Measurements from ENCODE around the gene SAMD10.
"Not testable (repeated sequence)": the region's sequence is repeated elsewhere in the genome, so short reads cannot be mapped to it uniquely, and the experiment has no call there.

Gene SAMD10

DNA sequence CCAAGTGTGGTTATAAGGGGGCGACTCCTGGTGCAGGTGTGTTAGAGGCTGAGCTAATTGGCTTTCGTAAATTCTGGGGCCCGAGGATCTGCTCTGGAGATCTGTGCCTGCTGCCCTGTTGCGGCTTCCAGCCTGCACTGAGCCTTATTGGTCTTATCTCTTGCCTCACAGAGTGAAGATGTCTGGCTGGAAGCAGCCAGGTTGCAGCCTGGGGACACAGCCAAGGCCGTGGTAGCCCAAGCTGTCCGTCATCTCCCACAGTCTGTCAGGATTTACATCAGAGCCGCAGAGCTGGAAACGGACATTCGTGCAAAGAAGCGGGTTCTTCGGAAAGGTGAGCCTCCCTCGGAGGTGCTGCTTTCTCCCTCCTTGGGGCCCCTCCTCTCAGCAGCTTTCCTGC is 21.5 kb upstream of the SAMD10 start:
- FAIRE-seq, result no peak

DNA sequence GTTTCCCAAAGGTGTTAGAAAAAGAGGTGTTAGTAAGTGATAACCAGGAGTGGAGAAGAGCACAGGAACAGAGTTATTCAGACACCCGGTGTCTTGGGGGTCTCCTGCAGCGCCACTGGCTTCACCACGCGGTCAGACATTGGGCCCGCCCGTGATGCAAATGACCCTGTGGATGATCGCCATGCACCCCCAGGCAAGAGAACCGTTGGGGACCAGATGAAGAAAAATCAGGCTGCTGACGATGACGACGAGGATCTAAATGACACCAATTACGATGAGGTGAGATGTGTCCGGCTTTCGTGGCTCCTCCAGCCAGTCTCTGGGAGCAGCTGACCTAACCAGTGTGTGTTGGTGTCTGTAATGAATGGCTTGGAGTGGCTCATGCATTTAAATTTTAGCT is 3.5 kb upstream of the SAMD10 start:
- FAIRE-seq, result no peak

DNA sequence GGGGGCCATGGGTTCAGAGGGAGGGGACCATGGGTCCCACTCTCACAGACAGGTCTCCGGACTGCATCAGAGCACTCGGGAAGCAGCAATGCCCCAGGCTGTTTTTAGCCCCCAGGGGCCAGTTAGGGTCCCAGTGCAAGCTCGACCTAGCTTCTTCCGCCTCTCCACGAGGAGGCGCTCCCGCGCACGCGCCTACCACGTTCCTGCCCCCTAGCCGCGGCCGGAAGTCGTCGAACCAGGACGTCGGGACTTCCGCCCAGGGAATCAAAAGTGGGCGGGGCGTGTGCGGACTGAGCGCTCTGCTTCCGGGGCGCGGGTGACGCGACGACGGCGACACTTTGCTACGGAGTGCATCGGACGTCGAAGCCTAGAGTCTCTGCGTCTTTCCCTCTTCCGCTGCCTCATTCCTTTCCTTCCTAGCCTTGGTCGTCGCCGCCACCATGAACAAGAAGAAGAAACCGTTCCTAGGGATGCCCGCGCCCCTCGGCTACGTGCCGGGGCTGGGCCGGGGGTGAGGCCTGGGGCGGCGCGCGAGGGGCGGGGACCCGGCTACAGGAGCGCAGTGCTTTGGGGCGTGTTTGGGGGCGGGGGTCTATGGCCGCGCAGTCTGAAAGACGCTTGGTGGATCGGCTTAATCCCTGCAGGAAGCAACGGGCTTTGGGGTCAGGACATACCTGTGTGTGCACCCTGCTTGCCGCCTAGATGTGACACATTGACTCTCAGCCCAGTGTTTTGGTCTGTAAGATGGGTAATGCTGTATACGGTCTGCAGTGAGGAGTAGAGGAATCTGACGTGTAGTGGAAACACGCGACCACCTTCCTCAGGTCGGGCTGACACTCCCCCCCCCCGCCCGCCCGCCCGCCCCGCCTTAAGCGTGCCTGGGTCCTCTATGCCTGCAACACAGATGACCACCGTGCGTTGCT is 1.6 kb upstream of the SAMD10 start, which contains the start of gene PRPF6:
PRPF6 (plus strand) TSS at position 327 of the 923 bp plus-strand sequence; CDS start at position 441, 114 bp downstream.
- FAIRE-seq, result no peak

- FAIRE-seq, result no peak
Observed at GRCh38 chr20:63980317-63980805, 919 bp upstream of the SAMD10 start.

- FAIRE-seq, result no peak
Observed at GRCh38 chr20:63979229-63979556, 249 bp downstream of the SAMD10 start.

DNA sequence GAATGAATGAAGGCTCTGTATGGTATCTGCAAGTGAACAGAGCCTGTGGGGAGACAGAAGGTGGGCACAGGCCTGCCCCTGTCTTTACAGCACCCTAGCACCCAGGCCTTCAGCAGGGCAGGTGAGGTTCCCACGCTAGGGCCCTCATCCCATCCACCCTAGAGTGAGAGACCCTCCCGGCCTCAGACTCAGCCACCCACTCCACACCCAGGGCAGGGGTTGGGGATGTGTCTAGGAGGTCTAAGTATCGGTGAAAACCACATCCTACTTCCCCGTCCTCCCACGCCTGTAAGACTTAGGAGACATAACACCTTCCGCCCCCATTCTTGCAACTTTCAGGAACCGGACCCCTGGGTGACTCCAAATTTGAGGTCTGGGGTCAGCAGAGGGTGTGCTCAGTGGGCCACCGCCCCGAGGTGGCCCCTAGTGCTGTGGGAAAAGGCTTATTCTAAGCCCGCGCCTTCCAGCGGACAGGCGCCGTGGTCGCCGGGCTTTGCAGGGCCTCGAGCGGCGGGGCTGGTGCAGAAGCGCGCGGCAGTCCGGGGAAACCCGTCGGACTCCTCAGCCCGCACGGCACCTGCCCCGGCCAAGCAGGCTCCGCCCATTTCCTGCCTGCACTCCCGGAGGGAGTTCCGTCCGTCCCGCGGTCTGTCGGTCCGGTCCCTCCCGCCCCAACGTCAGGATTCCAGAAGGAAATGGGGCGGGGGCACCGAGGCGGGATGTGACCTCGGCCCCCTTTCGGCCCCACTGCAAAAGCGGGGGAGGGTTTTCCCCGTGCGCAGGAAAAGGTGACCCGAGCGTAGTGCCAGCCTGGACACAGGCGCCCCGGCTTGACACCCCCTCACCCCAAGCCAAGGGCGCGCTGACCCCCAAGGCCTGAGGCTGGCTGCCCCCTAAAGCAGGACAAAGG is 868 bp downstream of the SAMD10 start:
- no peak for FAIRE-seq

DNA sequence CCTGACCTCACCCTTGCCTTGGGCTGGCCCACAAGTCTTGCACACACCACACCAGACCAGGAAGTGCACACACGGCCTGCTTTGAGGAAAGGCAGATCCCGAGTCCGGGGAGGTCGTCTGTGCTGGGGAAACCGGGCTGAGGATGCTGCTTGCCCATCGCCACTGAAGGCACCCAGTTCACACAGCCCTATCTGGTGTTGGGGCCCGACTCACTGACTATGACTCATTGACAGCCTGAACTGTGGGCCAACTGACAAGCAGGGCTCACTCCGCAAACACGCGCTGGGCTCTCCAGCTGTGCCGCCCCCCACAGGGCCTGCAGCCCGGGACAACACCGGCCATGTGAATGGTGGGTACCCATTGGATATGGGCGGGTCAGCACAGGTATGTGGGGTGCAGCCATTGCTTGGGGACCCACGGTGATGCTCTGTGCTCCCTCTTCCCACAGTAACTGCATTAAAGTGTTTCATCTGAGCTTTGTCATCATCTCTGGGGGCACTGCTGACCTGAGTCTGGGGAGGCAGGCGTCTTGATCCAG is 1.6 kb downstream of the SAMD10 start:
- no peak for FAIRE-seq

DNA sequence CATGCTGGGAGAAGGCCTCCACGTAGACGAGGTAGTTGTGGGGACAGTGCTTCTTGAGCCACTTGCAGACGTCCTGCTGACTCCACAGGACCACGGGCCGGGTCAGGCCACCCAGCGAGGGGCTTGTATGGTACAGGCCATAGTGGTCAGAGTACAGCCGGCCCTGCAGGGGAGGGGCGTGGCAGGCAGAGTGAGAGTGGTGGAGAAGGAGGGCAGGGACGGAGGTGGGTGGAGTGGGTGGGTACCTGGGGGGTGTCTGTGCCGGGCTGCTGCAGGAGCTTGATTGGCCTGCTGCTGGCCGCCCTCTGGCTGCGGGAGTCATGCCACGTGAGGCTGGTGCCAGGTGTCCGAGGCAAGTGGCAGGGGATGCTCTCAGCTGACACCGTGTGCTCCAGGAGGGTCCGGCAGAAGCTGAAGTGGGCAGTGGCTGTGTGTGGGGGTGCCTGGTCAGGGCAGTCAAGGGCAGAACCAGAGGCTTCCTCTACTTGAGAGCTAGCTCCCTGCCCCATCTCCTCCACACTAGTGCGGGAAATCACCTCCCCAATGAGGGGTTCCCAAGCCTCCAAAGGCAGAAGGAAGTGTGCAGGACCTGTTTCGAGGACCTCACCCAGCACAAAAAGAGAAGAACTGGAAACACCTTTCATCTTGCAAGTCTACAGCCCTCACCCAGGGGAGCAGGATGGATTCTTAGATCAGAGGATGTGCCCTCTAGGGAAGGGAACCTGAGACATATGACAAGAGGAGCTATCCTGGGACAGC is 2.3 kb downstream of the SAMD10 start:
- no peak for FAIRE-seq

- not testable (repeated sequence) for FAIRE-seq
Observed at GRCh38 chr20:63976511-63976910, 2.9 kb downstream of the SAMD10 start.

DNA sequence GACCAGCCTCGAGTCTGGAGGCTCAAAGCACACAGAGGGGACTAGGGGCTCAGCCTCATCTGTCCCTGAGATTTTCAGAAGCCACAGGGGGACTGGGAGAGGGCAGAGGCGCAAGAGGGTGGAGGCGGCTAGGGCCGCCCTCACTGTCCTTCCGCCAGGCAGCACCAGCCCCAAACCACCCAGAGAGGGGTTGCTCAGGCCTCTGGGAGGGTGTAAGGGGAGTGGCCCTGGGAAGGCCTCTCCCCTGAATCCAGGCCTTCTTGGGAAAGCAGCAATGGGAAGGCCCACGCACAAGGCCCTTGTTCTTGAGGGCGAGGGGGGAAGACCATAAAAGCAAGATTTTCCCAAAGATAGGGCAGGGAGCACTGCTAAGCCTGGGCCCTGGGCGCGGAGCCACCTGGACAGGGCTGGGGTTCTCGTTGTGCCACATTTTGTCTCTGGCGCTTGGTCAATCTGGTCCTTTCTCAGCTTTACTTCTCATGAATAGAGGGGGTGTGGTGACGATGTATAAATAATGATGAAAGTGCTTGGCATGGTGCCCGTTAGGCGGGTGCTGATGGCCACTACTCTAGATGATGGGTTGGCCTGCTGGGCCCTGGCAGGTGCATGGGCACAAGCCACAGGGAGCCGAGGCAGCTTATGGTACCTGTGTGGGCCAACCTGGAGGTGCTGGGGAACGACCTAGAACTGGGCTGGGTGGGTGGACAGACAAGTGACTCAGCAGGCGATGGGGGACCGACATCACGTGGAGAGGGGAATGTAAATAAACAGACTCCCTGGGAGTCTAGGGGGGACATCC is 4.8 kb downstream of the SAMD10 start:
- FAIRE-seq, result no peak

DNA sequence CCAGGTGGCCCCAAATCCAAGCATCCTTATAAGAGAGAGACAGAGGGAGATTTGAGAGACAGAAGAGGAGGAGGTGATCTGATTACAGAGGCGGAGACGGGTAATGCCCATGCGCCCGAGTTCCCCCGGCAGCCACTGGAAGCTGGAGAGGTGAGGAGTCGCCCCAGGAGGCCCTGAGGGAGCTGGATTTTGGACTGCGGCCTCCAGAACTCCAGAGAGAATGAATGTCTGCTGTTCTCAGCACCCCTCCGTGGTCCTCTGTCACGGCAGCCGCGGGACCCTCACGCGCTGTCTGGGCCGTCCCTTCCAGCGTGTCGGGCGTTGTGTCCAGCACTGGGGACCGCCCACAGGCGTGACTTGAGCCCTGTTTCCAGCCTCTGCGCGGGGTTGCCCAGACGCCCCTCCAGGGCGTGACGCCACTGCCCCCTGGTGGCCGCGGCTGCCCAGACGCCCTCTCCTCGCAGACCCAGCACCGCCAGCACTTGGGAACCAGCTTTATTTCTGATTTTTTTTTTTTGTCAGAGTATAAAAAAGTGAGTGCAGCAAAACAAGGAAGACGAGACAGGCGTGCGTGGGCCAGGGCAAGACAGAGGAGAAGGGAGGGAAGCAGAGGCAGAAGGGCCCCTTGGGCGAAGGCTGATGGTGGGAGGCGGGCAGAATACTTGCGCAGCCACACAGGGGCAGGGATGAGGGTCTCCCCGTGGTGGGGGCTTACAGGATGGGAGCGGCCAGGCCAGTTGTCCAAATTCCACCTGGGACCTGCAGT is 5.6 kb downstream of the SAMD10 start:
- FAIRE-seq, result no peak

- no peak for FAIRE-seq
Observed at GRCh38 chr20:63973160-63973479, 6.3 kb downstream of the SAMD10 start.

DNA sequence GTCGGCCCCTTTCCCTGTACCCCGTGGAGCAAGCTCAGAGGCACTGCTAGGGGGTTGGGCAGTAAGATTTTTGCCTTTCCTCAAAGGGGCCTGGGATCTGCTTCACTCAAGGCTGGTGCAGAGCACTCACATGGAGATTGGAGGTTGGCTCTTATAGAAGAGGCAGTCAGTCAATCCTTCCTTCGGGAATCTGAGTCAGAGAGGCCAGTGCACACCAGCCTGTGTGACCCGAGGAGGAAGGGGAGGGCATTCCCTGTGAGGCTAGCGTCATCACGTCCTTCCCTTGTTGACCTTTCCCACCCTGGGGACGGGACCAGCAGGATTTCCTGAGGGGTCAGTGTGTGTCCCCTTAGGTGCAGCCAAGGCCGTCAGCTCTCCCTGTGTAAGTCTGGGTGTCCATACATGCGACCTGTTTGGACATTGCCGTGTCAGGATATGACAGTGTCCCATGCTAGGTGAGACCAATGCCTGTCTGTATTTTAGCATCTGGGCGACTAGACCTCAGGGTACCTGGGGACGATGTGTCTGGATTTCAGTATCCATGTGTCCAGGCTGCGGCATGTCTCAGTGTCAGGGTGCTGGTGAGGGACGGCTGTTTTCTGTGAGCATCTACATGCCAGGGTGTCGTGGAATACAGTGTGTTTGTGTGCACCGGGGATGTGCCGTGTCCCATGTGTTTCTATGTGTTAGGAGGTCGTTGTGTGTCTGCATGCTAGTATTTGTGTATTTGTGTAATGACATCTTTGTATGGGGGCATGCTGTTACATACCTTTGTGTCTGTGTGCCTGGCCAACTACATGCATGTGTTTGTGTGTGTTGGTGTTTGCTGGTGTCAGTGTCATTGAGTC is 6.9 kb downstream of the SAMD10 start:
- no peak for FAIRE-seq

DNA sequence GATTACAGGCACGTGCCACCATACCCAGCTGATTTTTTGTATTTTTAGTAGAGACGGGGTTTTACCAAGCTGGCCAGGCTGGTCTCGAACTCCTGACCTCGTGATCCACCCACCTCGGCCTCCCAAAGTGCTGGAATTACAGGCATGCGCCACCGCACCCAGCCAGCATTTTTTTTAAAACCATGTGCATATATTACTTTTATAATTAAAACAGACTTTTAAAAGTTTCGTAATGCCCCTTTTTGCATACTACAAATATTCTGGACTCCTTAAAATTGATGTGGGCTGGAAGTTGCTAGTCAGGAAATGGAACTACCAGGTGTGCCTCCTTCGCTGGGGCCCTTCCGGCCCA is 7.5 kb downstream of the SAMD10 start:
- not testable (repeated sequence) for FAIRE-seq

GRCh38 chr20:63970714-63971431 is 8.6 kb downstream of the SAMD10 start:
- FAIRE-seq, result no peak

DNA sequence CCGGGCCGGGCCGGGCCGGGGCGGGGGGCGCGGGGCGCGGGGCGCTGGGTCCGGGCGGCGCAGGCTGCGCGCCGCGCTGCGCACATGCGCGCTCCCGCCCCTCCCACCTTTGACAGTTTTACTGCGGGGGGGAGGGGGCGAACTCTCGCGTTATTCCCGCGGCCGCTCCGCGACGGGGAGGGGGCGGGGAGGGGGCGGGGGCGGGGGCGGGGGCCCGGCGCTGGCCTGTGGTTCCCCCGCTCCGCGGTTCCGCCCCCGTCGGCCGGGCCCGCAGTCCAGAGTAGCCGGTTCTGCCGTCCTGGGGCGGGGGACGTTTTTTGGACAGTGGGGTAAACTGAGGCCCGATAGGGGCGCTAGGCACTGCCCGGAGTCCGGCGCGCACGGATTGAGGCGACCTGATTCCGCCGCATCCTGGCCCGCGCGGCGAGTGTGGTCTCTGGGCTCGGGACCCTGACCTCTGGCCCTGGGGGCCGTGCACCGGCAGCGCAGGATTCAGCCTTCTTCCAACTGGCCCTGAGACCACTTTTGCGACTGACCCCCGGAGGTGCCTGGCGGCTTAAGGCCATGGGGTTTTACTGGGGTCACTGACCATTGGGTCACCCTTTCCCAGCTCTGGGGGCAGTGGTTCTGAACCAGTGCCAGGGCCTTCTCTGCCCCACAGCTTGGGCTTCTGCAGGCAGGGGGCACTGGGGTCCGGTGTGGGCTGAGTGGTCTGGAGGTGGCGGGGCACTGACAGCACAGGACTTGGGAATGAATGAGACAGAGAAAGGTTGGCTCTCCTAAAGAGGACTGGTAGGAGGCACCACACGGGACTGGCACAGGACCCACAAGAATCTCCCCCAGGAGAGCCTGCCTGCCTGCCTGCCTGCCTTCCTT is 9.4 kb downstream of the SAMD10 start, which contains the start of gene ZNF512B:
ZNF512B (minus strand) TSS at position 93 of the 876 bp plus-strand sequence. CDS start 1,980 bp downstream, outside the sequence.
- no peak for FAIRE-seq

DNA sequence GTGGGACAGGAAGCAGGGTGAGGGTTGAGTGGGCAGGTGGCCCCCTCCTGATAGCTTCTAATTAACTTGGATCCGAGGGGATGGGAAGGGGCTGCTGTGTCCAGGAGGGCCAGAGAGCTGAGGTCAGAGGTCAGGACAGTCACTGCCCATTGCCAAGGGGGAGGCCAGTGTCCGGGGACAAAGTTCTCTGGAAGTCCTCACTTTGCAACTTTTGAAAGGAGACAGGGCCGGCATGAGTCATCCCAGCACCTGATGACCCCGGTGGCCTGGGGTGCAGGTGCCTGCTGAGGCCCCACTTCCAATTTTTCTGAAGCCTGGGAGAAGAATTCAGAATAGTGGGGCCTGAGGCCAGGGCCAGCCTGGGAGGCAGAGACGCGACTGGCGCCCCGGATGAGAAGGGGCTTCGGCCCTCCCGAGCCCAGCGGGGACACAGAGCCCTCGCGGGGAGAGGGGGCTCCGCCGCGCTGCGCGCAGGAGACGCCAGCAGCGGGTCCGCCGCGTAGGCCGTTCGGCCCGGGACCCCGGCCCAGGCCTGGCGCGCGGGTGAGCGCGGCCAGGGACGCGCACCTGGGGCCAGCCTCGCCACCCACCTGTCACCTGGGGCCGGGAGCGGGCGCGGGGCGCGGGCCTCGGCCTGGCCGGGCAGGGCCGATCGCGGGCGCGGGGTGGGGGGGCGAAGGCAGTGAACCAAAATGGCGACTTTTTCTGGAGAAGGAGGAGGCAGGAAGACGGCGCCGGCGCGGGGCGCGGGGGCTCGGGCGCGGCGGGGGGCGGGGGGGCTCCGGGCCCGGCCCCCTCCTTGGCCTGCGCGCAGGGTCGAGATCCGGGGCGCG is 10.3 kb downstream of the SAMD10 start:
- FAIRE-seq, result no peak
